Testis (tissue), 3 donors: ENCODE measurements around the gene AMBP. TPM values are rescaled to one million over a fixed set of nuclear protein-coding genes. Genes with fewer than 3 reads are reported as not detected.

Source experiments
- DNase-seq: peaks from one replicate; pipeline ENCODE4 v3.0.0-alpha.2; 2019
- H3K27ac ChIP-seq, 2 donors: fragments of 200-600 bp; sonication (generic); one replicate each; pipeline ENCODE4 v1.5.1; 2019
- H3K27me3 ChIP-seq: fragments of 200-600 bp; sonication (generic); one replicate; pipeline ENCODE4 v1.5.1; 2019
- H3K36me3 ChIP-seq: fragments of 200-600 bp; sonication (generic); one replicate; pipeline ENCODE4 v1.5.1; 2017; ENCODE audit warnings: low read depth; ENCODE audit errors: missing control alignments
- H3K4me1 ChIP-seq: fragments of 200-600 bp; sonication (generic); one replicate; pipeline ENCODE4 v1.5.1; 2019
- H3K4me3 ChIP-seq, 2 donors: fragments of 200-600 bp; sonication (generic); one replicate each; pipeline ENCODE4 v1.5.1; 2017 to 2019
- H3K9me3 ChIP-seq: fragments of 200-600 bp; sonication (generic); one replicate; pipeline ENCODE4 v1.5.1; 2017
- POLR2A ChIP-seq: fragments of 450-650 bp; IDR thresholded peaks from one replicate; pipeline ENCODE4 v1.6.1; 2017; ENCODE audit warnings: antibody characterized with exemption, mild to moderate bottlenecking, moderate library complexity
- WGBS, 2 donors: methylation state at CpG; one replicate each; pipeline ENCODE4 v1.1.5; 2018; 5-methylcytosine and 5-hydroxymethylcytosine counted together
- intact Hi-C: fragments of 100-400 bp; cut with DNase I; formaldehyde crosslinking; loops from one replicate; pipeline ENCODE4 v1.15.1; 2023; ENCODE audit warnings: low total_unique reads
- polyA plus RNA-seq: library from polyadenylated mRNA; stranded (reverse); fragments of 350-450 nt; fragmentation: Illumina TruSeq; extraction: RNeasy Lipid Tissue Mini Kit (QIAGEN cat#74804); gene quantifications from one replicate; pipeline ENCODE4 v1.2.3, GENCODE V29; 2014; ENCODE audit warnings: low read depth, low replicate concordance; ENCODE audit not compliant: insufficient read depth
- total RNA-seq, 2 donors: library from RNA; depleted of rRNA; stranded (reverse); fragments of >200 nt; gene quantifications; one replicate each; pipeline ENCODE4 v1.2.3, GENCODE V29; 2016
- TF ChIP-seq, protein P1 (sequence below), 3 experiments: fragments of 450-650 bp in 2 of 3; fragments of 200-600 bp in 1 of 3; sonication (generic) in 1 of 3; IDR thresholded peaks; one replicate each; pipeline ENCODE4 v1.5.1; 2016 to 2019; ENCODE audit warnings: antibody characterized with exemption in 3 of 3, mild to moderate bottlenecking in 2 of 3, moderate library complexity in 1 of 3

Gene AMBP
- total and polyA plus RNA-seq, 3 donors from 2014 or later = 0.47 to 0.88 (median 0.68) TPM

DNA sequence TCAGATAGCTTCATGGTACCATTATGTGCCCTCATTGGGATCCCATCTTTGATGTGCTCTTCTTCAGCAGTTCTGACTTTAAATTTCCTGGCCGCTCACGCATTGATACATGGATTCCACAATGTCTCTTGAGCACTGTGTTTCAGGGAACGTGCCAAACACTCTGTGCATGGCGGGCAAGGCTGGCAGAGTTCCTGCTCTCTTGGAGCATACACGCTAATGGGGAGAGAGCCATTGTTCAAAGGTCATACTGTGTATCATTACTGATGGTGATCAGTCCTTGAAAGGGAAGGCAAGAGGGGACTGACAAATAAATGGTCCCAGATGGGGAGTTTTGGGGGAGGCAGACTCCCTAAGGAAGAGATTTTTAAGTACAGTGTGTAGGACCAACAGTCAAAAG lies 52.3 kb downstream of the AMBP start:
- no peaks in the 10 kb centered on the region for H3K36me3 ChIP-seq
- TF ChIP-seq POLR2A = no peak
- TF ChIP-seq, protein P1, sequence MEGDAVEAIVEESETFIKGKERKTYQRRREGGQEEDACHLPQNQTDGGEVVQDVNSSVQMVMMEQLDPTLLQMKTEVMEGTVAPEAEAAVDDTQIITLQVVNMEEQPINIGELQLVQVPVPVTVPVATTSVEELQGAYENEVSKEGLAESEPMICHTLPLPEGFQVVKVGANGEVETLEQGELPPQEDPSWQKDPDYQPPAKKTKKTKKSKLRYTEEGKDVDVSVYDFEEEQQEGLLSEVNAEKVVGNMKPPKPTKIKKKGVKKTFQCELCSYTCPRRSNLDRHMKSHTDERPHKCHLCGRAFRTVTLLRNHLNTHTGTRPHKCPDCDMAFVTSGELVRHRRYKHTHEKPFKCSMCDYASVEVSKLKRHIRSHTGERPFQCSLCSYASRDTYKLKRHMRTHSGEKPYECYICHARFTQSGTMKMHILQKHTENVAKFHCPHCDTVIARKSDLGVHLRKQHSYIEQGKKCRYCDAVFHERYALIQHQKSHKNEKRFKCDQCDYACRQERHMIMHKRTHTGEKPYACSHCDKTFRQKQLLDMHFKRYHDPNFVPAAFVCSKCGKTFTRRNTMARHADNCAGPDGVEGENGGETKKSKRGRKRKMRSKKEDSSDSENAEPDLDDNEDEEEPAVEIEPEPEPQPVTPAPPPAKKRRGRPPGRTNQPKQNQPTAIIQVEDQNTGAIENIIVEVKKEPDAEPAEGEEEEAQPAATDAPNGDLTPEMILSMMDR (IDR thresholded peaks at IDR 0.05) = no peak
- intact Hi-C loops = no loop called here

DNA sequence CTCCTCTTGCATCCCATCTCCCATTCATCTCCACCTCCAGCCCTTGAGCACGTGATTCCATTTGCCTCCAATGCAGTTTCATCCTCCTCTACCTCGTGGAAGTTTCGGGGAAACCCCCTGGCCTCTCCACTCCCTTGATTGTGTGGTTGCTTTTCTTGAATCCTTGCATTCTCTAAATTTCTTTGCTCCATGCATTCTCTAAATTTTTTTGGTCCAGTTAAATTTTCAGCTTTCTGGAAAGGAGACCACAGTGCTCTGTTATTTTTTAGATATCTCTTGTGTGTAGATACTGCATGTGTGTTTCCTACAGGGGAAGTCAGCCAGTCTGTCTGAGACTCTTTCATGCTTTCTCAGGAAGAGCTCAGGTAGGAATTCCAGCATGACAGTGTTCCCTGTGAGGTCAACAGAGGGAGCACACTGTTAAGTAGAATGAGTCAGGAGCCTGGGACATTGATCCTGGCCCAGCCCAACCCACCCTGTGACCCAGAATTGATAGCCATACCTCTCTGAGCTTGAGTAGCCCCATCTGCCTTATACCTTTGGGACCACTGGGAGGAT lies 52.8 kb downstream of the AMBP start:
- intact Hi-C loops = no loop called here
- no peaks in the 10 kb centered on the region for H3K9me3 ChIP-seq
- 97 to 98% methylated on average over 3 of the region's 3 CpGs for WGBS, 2 donors
- DNase-seq = no peak
- H3K27me3 ChIP-seq = no peaks in the 10 kb centered on the region
- H3K4me3 ChIP-seq = no peak overlapping the region
- no peaks in the 10 kb centered on the region for H3K4me1 ChIP-seq
- H3K27ac ChIP-seq = no peak overlapping the region
- TF ChIP-seq POLR2A = no peak
- TF ChIP-seq, protein P1 (IDR thresholded peaks at IDR 0.05) = no peak
- no peaks in the 10 kb centered on the region for H3K36me3 ChIP-seq

More for the DNA sequence above, 52.3 kb downstream of the AMBP start:
- Histone ChIP-seq H3K9me3 (no peaks in the 10 kb centered on the region), H3K27ac (no peak overlapping the region), H3K27me3 (no peaks in the 10 kb centered on the region), H3K4me3 (no peak overlapping the region), H3K4me1 (no peaks in the 10 kb centered on the region)
- DNase-seq = no peak
- 95 to 96% methylated on average over 5 of the region's 5 CpGs for WGBS, 2 donors

DNA sequence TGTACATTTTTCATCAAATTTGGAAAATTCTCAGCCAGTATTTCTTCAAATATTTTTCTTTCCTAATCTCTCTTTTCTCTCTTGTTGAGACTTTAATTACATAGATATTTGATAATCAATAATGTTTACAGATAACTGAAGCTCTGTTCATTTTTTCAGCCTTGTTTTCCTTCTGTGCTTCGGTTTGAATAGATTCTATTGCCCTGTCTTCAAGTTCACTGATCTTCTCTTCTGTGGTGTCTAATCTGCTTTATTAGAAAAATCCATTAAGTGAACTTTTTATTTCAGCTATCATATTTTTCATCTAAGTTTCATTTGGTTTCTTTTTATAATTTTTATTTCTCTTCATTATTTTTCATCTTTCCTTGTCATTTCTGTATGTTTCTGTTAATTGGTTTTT lies 54.1 kb downstream of the AMBP start:
- TF ChIP-seq, protein P1 (IDR thresholded peaks at IDR 0.05) = no peak
- Histone ChIP-seq H3K36me3 (no peaks in the 10 kb centered on the region), H3K27me3 (no peaks in the 10 kb centered on the region), H3K4me3 (no peak overlapping the region), H3K4me1 (no peaks in the 10 kb centered on the region), H3K27ac (no peak overlapping the region), H3K9me3 (no peaks in the 10 kb centered on the region)
- intact Hi-C loops = no loop called here
- no peak for DNase-seq
- 96 to 98% methylated on average over 1 of the region's 1 CpG for WGBS, 2 donors

DNA sequence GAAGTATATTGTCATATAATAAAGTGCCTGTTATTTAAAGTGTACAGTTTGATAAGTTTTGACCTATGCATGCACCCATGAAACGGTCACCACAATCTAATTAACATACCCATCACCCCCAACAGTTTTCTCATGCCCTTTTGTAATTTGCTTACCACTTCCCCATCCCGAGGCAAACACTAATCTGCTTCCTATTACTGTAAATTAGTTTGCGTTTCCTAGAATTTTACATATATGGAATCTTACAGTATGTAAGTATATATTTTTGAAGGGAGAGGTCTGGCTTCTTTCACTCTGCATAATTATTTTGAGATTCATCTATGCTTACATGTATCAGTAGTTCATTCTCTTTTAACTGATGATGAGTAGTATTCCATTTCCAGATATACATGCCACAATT lies 56.5 kb downstream of the AMBP start:
- H3K36me3 ChIP-seq = no peaks in the 10 kb centered on the region
- no peak overlapping the region for H3K4me3 ChIP-seq
- no peaks in the 10 kb centered on the region for H3K27me3 ChIP-seq
- no peaks in the 10 kb centered on the region for H3K4me1 ChIP-seq
- H3K9me3 ChIP-seq = no peaks in the 10 kb centered on the region
- no peak overlapping the region for H3K27ac ChIP-seq
- no peak for DNase-seq
- 92 to 93% methylated on average over 3 of the region's 3 CpGs for WGBS, 2 donors
- no peak for TF ChIP-seq POLR2A
- TF ChIP-seq, protein P1 (IDR thresholded peaks at IDR 0.05) = no peak
- intact Hi-C loops = no loop called here
